Upper lobe of left lung (tissue), 4 donors: Measurements from ENCODE around the gene TMEM174.

Experiments
- EP300 ChIP-seq, 4 donors: sonication (generic); formaldehyde crosslinking; IDR thresholded peaks; one replicate each; pipeline ENCODE4 v1.5.1; 2017; ENCODE audit warnings: antibody characterized with exemption in 4 of 4, control low read depth in 2 of 4
- POLR2A ChIP-seq, 4 donors: fragments of 450-650 bp; IDR thresholded peaks; one replicate each; pipeline ENCODE4 v1.5.1; 2016 to 2017; ENCODE audit warnings: antibody characterized with exemption in 4 of 4, mild to moderate bottlenecking in 2 of 4
- TF ChIP-seq, protein P1 (sequence below), 6 experiments: fragments of 450-650 bp in 4 of 6; fragments of 200-600 bp in 2 of 6; sonication (generic) in 2 of 6; IDR thresholded peaks; one replicate each; pipeline ENCODE4 v1.5.1; 2016 to 2019; ENCODE audit warnings: antibody characterized with exemption in 6 of 6

DNA sequence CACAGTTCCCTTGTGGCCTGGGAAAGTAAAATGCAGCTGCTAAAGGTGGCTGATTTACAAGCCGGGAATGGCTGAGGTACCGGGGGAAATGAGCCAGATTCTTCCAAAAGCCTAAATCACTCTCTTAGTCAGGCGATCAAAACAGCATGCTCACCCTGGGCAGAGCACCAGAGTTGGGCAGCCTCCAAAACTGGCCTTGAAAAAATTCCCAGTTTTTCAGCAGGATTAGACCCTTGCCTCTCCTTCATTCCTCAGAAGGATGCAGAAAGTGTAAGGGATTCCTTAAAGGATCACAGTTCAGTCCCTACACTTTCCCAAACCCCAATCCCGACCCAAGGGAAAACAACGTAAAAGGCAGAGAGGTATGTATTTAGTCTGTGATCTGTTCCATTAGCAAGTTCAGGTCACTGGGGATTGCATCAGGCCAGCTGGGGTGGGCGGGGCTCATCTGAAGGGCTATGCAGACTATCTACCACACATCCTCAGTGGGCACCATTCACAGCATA is 16.9 kb downstream of the TMEM174 start:
- TF ChIP-seq, protein P1, sequence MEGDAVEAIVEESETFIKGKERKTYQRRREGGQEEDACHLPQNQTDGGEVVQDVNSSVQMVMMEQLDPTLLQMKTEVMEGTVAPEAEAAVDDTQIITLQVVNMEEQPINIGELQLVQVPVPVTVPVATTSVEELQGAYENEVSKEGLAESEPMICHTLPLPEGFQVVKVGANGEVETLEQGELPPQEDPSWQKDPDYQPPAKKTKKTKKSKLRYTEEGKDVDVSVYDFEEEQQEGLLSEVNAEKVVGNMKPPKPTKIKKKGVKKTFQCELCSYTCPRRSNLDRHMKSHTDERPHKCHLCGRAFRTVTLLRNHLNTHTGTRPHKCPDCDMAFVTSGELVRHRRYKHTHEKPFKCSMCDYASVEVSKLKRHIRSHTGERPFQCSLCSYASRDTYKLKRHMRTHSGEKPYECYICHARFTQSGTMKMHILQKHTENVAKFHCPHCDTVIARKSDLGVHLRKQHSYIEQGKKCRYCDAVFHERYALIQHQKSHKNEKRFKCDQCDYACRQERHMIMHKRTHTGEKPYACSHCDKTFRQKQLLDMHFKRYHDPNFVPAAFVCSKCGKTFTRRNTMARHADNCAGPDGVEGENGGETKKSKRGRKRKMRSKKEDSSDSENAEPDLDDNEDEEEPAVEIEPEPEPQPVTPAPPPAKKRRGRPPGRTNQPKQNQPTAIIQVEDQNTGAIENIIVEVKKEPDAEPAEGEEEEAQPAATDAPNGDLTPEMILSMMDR (IDR thresholded peaks at IDR 0.05) = no peak
- no peak for TF ChIP-seq POLR2A (IDR thresholded peaks at IDR 0.05)
- TF ChIP-seq EP300 (IDR thresholded peaks at IDR 0.05) = no peak
